Hepatocyte (in vitro differentiated cells): Measurements from ENCODE around the gene CTNNA3.

Source experiments
- EZH2 ChIP-seq: fragments of 200-600 bp; sonication (generic); IDR thresholded peaks from 2 replicates; pipeline ENCODE4 v1.6.1; 2016; ENCODE audit warnings: antibody characterized with exemption, mild to moderate bottlenecking, borderline replicate concordance
- TF ChIP-seq, protein P1 (sequence below): fragments of 200-600 bp; sonication (generic); IDR thresholded peaks from 2 replicates; pipeline ENCODE4 v1.5.1; 2016; ENCODE audit warnings: antibody characterized with exemption, mild to moderate bottlenecking; ENCODE audit not compliant: poor library complexity

DNA sequence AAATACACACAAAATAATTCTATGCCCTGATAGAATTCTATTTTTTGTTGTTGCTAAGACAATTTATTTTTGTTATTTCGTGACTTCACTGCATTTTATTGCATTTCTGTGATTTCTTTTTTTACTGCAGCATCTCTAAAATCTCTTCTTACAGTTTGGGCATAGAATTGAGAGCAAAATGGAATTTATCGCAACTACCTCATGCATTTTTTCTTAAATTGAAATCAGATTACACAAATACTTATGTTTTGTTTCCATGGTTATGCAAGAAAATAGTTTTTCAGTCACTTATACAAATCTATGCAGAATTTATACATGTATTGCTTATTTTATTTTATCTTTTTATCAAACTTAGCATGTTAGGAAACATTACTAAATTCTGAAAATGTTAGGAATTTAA lies 1552.0 kb downstream of the CTNNA3 start:
- TF ChIP-seq EZH2: no peak
- TF ChIP-seq, protein P1, sequence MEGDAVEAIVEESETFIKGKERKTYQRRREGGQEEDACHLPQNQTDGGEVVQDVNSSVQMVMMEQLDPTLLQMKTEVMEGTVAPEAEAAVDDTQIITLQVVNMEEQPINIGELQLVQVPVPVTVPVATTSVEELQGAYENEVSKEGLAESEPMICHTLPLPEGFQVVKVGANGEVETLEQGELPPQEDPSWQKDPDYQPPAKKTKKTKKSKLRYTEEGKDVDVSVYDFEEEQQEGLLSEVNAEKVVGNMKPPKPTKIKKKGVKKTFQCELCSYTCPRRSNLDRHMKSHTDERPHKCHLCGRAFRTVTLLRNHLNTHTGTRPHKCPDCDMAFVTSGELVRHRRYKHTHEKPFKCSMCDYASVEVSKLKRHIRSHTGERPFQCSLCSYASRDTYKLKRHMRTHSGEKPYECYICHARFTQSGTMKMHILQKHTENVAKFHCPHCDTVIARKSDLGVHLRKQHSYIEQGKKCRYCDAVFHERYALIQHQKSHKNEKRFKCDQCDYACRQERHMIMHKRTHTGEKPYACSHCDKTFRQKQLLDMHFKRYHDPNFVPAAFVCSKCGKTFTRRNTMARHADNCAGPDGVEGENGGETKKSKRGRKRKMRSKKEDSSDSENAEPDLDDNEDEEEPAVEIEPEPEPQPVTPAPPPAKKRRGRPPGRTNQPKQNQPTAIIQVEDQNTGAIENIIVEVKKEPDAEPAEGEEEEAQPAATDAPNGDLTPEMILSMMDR: no peak
